Measurements from ENCODE around the gene TENM4.

The TENM4 gene

GRCh38 chr11:79078456-79078855, 362.4 kb downstream of the TENM4 start:
- DNase-seq, result no peak

GRCh38 chr11:79077702-79078330, 363.0 kb downstream of the TENM4 start:
- no peak for DNase-seq

GRCh38 chr11:79076526-79077115, 364.2 kb downstream of the TENM4 start:
- DNase-seq, result peak; percentile 43

- DNase-seq, result no peak
These were observed 366.3 kb downstream of the TENM4 start for GRCh38 chr11:79074547-79074946.

GRCh38 chr11:79071190-79071589, 369.6 kb downstream of the TENM4 start:
- no peak for DNase-seq

GRCh38 chr11:79070518-79070917, 370.3 kb downstream of the TENM4 start:
- no peak for DNase-seq

- no peak for DNase-seq
These were observed 371.3 kb downstream of the TENM4 start for GRCh38 chr11:79069504-79069903.

GRCh38 chr11:79068356-79068755, 372.5 kb downstream of the TENM4 start:
- DNase-seq, result no peak

GRCh38 chr11:79067352-79067679, 373.5 kb downstream of the TENM4 start:
- DNase-seq, result no peak

- no peak for DNase-seq
These were observed 374.1 kb downstream of the TENM4 start for GRCh38 chr11:79066456-79067351.

GRCh38 chr11:79062814-79063762, 377.7 kb downstream of the TENM4 start:
- DNase-seq, result no peak

GRCh38 chr11:79060081-79060953, 380.5 kb downstream of the TENM4 start:
- no peak for DNase-seq

- DNase-seq, result no peak
These were observed 381.7 kb downstream of the TENM4 start for GRCh38 chr11:79059141-79059540.

- DNase-seq, result no peak
These were observed 384.8 kb downstream of the TENM4 start for GRCh38 chr11:79055856-79056631.

GRCh38 chr11:79054636-79055035, 386.2 kb downstream of the TENM4 start:
- DNase-seq, result no peak

GRCh38 chr11:79052544-79052943, 388.3 kb downstream of the TENM4 start:
- no peak for DNase-seq

GRCh38 chr11:79050786-79051185, 390.0 kb downstream of the TENM4 start:
- no peak for DNase-seq

- no peak for DNase-seq
These were observed 391.1 kb downstream of the TENM4 start for GRCh38 chr11:79049741-79050179.

- DNase-seq, result no peak
These were observed 392.9 kb downstream of the TENM4 start for GRCh38 chr11:79047980-79048379.

GRCh38 chr11:79047321-79047720, 393.5 kb downstream of the TENM4 start:
- no peak for DNase-seq

- no peak for DNase-seq
These were observed 394.5 kb downstream of the TENM4 start for GRCh38 chr11:79046366-79046765.

All from stimulated activated CD8-positive, alpha-beta memory T cell treated with anti-CD3 and anti-CD28 coated beads, Interleukin-4, amount 100 ng/mL, for 48 hours (primary cell).